Mesodermal cell (in vitro differentiated cells): ENCODE measurements around the gene STXBP2. TPM values are rescaled to one million over a fixed set of nuclear protein-coding genes. Genes with fewer than 3 reads are reported as not detected.

ENCODE experiments used
- H3K27ac ChIP-seq: 2 replicates; pipeline ENCODE4 v1.7.0; 2013; ENCODE audit warnings: mild to moderate bottlenecking, low read depth, low read length, moderate library complexity; ENCODE audit not compliant: severe bottlenecking
- H3K36me3 ChIP-seq: 2 replicates; pipeline ENCODE4 v1.7.1; 2013; ENCODE audit warnings: mild to moderate bottlenecking, low read length, moderate library complexity; ENCODE audit not compliant: control insufficient read depth, insufficient read depth
- H3K4me1 ChIP-seq: one replicate; pipeline ENCODE4 v1.7.1; 2013; ENCODE audit warnings: mild to moderate bottlenecking, low read length; ENCODE audit not compliant: insufficient read depth, control insufficient read depth, poor library complexity, severe bottlenecking
- H3K4me3 ChIP-seq: 2 replicates; pipeline ENCODE4 v1.7.0; 2013; ENCODE audit warnings: low read length, control low read depth, mild to moderate bottlenecking; ENCODE audit not compliant: insufficient read depth, poor library complexity, severe bottlenecking; ENCODE audit errors: extremely low read depth
- H3K9me3 ChIP-seq: 2 replicates; pipeline ENCODE4 v1.7.1; 2013; ENCODE audit warnings: mild to moderate bottlenecking, low read length, moderate library complexity; ENCODE audit not compliant: control insufficient read depth
- WGBS, 2 experiments: methylation state at CpG; one replicate each; pipeline ENCODE4 v1.1.5; 2013; ENCODE audit warnings: missing lambda C conversion rate in 2 of 2; ENCODE audit not compliant: insufficient coverage in 2 of 2; 5-methylcytosine and 5-hydroxymethylcytosine counted together
- polyA plus RNA-seq, 2 experiments: library from polyadenylated mRNA; stranded (reverse); fragments of 50-300 nt; gene quantifications; one replicate each; pipeline ENCODE4 v1.2.3, GENCODE V29; 2013

Gene STXBP2
- 30.9 TPM for polyA plus RNA-seq (2013, experiment 1 of 2)
- polyA plus RNA-seq (2013, experiment 2 of 2), result 23.9 TPM

DNA sequence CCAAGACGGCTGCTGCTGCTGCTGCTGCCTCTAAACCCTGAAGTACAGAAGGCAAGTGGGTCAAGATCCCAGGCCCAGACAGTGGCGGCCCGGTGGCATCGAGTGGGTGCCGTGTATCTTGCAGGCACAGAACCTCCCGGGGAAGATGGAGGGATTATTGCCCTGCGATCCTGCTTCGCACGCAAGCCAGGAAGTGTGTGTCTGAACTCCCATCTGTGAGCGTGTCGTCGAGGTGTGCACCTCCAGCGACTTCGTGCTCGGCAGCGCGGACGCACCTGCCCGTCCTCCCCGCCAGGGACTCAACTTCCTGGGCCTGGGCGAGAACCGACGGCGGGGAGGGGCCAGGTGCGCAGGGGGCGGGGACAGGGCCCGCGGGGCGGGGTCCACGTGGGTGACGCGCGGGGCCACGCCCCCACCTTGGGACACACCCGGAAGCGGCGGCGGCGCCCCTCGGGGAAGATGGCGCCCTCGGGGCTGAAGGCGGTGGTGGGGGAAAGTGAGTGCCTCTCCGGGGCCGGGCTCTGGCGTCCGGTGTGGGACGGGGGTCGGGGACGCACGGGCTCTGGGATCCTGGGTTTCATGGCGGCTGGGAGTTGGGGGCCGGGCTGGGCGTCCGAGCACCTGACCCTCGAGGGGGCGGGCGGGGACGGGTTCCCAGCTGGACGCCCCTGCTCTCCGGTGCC is at the start of gene STXBP2:
Gene STXBP2, plus strand, starts transcription at position 420 of the 683 bp plus-strand sequence. Its CDS starts 40 bp downstream, at position 460.
- peaks cover 10% of the 10 kb centered on the region for H3K36me3 ChIP-seq
- H3K27ac ChIP-seq, result no peak within 1 kb of the TSS
- 11 to 17% methylated on average over 33 to 48 of the region's 61 CpGs for WGBS, 2 experiments
- H3K9me3 ChIP-seq, result no peaks in the 10 kb centered on the region
- no peaks in the 10 kb centered on the region for H3K4me1 ChIP-seq
- H3K4me3 ChIP-seq, result peak within 1 kb of the TSS; percentile 49

DNA sequence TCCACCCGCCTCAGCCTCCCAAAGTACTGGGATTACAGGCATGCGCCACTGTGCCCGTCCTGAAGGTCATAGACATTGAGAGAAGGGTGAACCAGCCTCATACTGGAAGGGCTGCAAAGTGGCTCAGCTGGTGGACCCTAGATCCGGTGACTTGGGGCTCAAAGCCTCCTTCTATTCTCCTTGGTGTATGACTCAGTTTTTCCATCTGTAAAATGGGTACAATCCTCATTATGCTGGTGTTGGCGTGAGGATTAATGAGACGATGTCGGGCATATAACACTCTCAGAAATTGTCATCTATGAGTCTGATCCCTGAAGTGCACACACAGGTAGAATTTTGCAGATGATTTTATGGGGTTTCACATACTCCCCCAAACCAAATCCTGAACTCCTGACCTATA is 47.1 kb upstream of the STXBP2 start:
- H3K9me3 ChIP-seq, result no peaks in the 10 kb centered on the region
- no peaks in the 10 kb centered on the region for H3K4me1 ChIP-seq
- H3K36me3 ChIP-seq, result no peaks in the 10 kb centered on the region
- no peak overlapping the region for H3K27ac ChIP-seq
- WGBS, 2 experiments, result 87 to 94% methylated on average over 4 to 6 of the region's 7 CpGs
- H3K4me3 ChIP-seq, result no peak overlapping the region

DNA sequence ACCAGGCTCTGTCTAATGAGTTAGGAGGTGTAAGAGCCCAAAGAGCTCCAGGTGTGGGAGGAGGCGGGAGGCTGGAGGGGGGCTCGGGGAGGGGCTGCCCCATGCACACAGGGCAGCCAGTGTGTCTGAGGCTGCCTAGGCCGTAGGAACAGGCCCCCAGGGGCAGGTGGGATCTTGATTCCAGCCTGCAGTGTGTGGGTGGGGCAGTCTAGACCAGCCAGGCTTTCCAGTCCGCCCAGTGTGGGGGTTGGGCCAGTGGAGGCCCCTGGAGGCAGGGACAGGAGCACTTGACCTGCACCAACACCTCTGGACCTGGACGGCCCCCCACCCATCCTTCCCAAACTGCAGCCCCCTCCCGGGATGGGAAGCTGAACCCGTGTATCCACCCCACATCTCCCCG is 46.7 kb upstream of the STXBP2 start:
- no peaks in the 10 kb centered on the region for H3K36me3 ChIP-seq
- 67 to 72% methylated on average over 4 to 7 of the region's 8 CpGs for WGBS, 2 experiments
- H3K27ac ChIP-seq, result no peak overlapping the region
- no peaks in the 10 kb centered on the region for H3K9me3 ChIP-seq
- no peaks in the 10 kb centered on the region for H3K4me1 ChIP-seq
- H3K4me3 ChIP-seq, result no peak overlapping the region

DNA sequence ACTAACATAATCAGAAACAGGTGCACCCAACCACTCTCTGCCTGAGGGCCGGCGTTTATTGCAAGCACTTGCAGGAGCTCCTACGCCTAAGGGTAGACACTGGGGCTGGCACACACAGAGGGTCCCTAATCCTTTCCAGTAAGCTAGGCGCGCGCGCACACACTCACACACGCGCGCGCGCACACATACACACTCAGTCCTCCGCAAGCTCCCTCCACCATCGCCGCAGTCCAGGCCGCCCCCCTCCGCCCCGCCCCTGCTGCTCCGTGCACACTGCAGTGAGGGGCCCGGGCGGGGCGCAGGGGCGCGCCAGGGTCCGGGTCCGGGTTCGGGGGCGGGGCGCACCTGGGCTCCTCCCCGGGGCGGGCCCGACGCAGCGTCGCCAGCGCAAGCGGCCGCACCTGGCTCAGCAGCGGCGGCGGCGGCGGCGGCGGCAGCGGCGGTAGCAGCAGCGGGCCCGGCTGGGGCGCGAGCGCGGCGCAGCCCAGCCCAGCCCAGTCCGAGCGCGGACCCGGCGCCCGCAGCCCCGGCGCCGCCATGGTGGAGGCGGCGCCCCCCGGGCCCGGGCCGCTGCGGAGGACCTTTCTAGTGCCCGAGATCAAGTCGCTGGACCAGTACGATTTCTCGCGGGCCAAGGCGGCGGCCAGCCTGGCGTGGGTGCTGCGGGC is 41.3 kb upstream of the STXBP2 start, which contains the start of gene CAMSAP3:
Gene CAMSAP3, plus strand, starts transcription at position 398 of the 668 bp plus-strand sequence. Its CDS starts 140 bp downstream, at position 538.
- no peak within 1 kb of the TSS for H3K27ac ChIP-seq
- H3K36me3 ChIP-seq, result no peaks in the 10 kb centered on the region
- WGBS, 2 experiments, result 0 to 1% methylated on average over 40 to 52 of the region's 78 CpGs
- no peaks in the 10 kb centered on the region for H3K9me3 ChIP-seq
- no peaks in the 10 kb centered on the region for H3K4me1 ChIP-seq
- H3K4me3 ChIP-seq, result peak within 1 kb of the TSS; percentile 35

DNA sequence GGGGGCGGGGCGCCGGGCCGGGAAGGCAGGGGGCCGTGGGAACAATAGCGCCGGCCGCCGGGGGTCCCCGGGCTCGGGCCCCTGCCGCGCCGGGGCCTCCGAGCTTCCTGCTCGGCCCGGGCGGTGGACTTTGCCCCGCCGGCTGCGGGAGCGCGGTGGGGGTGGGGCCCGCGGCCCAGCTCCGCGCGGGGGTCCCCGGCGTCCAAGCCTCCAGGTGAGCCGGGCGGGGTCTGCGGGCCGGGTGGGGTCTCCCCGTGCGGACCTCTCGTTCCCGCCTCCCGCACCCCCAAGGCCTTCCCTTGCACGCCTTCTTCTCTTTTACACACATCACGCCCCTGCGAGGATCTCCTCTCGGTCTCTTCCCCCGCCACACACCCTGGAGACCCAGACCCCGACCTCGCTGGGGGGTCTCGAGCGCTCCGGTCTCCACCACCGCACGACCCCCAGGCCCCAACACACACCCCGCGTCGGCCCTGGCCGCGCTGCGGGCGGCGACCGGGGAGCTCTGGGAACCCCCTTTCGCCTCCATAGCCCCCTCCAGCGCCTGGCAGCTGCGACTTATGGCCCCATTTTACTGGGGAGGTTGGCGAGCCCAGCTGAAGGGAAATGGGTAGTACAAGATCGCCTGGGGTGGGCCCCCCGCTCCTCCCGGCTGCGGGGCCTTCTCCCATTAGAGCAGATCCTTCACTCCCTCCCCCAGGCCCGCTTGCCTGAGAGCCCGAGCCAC is 40.5 kb upstream of the STXBP2 start:
- peak overlapping the region; percentile 24 for H3K4me3 ChIP-seq
- no peak overlapping the region for H3K27ac ChIP-seq
- no peaks in the 10 kb centered on the region for H3K4me1 ChIP-seq
- no peaks in the 10 kb centered on the region for H3K9me3 ChIP-seq
- 3 to 7% methylated on average over 42 to 52 of the region's 70 CpGs for WGBS, 2 experiments
- H3K36me3 ChIP-seq, result no peaks in the 10 kb centered on the region

DNA sequence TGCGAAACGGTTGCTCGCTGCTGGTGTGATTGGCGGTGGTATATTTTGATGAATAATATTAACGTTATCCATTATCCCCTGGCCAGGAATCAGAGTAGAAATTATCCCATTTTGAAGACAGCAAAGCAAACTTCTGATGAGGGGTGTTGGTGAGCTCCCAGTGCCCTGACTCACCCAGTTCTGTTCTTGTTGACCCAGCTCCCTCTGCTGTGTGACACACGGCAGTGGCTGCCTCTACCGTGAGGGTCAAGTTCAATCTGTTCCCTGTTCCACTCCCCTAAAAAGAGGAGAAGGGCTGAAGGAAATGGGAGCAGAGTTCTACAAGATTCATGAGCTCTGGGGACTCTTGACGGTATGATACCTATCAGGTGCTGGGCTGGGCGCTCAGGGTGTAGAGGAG is 39.2 kb upstream of the STXBP2 start:
- H3K4me1 ChIP-seq, result no peaks in the 10 kb centered on the region
- no peaks in the 10 kb centered on the region for H3K9me3 ChIP-seq
- H3K36me3 ChIP-seq, result no peaks in the 10 kb centered on the region
- no peak overlapping the region for H3K27ac ChIP-seq
- no peak overlapping the region for H3K4me3 ChIP-seq
- 56 to 64% methylated on average over 4 to 5 of the region's 9 CpGs for WGBS, 2 experiments

DNA sequence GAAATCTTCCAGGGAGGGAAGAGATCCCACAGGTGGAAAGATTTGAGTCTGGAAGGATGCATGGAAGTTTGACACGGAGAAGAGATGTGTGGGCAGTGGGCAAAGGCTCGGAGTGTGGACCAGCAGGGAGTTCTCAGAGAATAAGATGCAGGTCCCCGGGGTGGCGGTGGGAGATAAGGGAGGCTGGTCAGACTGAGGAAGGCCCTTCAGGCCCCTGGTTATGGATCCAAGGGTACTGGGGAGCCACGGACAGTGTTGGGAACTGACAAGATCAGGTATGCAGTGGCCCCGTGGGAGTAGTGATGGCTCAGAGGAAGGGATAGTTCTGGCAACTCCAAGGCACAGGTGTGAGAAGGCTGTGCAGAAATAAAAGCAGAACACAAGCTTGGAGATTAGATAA is 38.7 kb upstream of the STXBP2 start:
- Histone ChIP-seq H3K4me3 (no peak overlapping the region), H3K9me3 (no peaks in the 10 kb centered on the region), H3K4me1 (no peaks in the 10 kb centered on the region), H3K36me3 (no peaks in the 10 kb centered on the region), H3K27ac (no peak overlapping the region)
- 73 to 85% methylated on average over 6 of the region's 6 CpGs for WGBS, 2 experiments

DNA sequence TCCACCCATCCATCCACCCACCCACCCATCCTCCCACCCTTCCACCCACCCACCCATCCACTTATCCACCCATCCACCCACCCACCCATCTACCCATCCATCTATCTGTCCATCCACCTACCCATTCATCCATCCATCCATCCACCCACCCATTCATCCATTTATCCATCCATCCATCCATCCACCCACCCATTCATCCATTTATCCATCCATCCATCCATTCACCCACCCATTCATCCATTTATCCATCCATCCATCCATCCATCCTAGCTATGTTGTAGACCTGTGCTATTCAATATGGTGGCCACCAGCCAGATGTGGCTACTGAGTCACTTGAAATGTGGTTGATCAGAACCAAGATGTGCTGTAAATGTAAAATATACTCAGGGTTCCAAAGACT is 36.2 kb upstream of the STXBP2 start:
- Histone ChIP-seq H3K4me1 (no peaks in the 10 kb centered on the region), H3K27ac (no peak overlapping the region), H3K4me3 (no peak overlapping the region), H3K36me3 (no peaks in the 10 kb centered on the region), H3K9me3 (no peaks in the 10 kb centered on the region)

DNA sequence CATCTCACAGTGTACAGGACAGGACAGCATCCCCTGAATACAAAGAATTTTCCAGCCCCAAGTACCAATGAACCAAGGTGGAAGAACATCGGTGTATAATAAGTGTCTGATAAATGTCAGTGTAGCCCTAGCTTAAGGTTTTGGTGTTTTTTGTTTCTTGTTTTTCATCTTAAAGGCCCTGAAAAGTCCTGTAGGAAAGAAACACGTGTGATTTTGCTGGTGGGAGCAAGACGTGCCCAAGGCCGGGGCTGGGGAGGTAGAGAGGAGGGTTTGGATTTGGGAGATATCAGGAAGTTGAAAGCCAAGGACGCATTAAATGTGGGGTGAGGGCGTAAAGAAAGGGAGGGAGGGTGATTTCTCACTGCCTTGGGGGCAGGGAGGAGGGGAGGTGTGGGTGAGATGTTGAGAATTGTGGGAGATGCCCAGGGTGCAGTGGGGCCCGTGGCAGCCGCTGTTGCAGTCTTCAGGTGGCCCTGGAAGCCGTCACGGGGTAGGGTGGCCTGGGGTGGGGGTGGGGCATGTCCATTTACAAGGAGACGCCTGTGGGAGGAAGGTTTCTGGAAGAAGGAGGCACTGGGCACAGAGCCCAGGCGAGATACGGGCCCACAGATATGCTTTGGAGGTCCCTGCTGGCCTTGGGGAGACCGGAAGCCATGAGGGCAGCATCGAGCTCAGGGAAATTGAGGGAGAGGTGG is 34.5 kb upstream of the STXBP2 start:
- Histone ChIP-seq H3K4me1 (no peaks in the 10 kb centered on the region), H3K4me3 (no peak overlapping the region), H3K9me3 (no peaks in the 10 kb centered on the region), H3K27ac (no peak overlapping the region), H3K36me3 (no peaks in the 10 kb centered on the region)
- 70 to 76% methylated on average over 13 of the region's 15 CpGs for WGBS, 2 experiments

DNA sequence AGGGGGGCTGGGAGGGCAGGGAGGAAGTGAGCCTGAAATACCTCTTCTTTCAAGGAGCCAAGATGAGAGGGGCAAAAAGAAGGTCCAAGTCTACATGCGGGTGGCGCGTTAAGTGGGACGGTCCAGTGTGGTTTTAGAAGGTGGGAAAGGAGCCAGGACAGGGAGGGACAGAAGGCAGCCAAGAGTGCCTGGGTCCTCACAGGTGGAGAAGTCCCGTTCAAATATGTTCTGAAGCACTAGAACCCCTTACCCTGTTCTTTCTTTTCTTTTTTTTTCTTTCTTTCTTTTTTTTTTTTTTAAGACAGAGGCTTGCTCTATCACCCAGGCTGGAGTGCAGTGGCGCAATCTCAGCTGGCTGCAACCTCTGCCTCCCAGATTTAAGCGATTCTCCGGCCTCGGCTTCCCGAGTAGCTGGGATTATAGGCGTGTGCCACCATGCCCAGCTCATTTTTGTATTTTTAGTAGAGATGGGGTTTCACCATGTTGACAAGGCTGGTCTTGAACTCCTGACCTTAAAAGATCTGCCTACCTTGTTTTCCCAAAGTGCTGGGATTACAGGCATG is 33.9 kb upstream of the STXBP2 start:
- no peaks in the 10 kb centered on the region for H3K36me3 ChIP-seq
- WGBS, 2 experiments, result 89 to 91% methylated on average over 7 to 9 of the region's 11 CpGs
- no peaks in the 10 kb centered on the region for H3K9me3 ChIP-seq
- no peak overlapping the region for H3K27ac ChIP-seq
- no peaks in the 10 kb centered on the region for H3K4me1 ChIP-seq
- no peak overlapping the region for H3K4me3 ChIP-seq
